ENCODE measurements around the gene ULBP2.
A peak's percentile ranks its signal among the peaks of the same experiment; 100 is the strongest.
"Not testable (repeated sequence)": the region's sequence is repeated elsewhere in the genome, so short reads cannot be mapped to it uniquely, and the experiment has no call there.

Gene ULBP2

GRCh38 chr6:149974394-149974793 is 32.6 kb downstream of the ULBP2 start:
- DNase-seq, result not testable (repeated sequence)

- no peak for DNase-seq
Observed at GRCh38 chr6:149974825-149975224, 33.0 kb downstream of the ULBP2 start.

- DNase-seq, result no peak
Observed at GRCh38 chr6:149975400-149975799, 33.6 kb downstream of the ULBP2 start.

GRCh38 chr6:149977221-149977620 is 35.4 kb downstream of the ULBP2 start:
- no peak for DNase-seq

GRCh38 chr6:149978610-149979009 is 36.8 kb downstream of the ULBP2 start:
- no peak for DNase-seq

DNA sequence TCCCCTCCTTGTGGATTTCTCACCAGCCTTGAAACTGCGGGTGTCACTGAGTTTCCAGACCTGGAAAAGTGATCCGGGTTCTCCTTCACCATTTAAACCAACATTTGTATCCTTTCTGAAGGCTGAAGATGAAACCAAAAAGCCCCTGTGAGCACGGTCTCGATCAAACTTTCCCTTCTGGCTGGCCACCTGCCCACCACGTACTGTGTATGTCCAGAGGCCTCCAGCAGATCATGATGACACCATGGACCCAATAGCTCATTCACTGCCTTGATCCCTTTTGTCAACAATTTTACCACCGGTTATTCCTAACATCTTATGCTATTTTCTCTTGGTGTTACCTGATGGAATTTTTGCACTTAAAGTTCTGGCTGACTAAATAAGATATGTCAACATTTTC is 37.5 kb downstream of the ULBP2 start:
- DNase-seq, result no peak

- DNase-seq, result no peak
Observed at GRCh38 chr6:149983145-149983544, 41.3 kb downstream of the ULBP2 start.

DNA sequence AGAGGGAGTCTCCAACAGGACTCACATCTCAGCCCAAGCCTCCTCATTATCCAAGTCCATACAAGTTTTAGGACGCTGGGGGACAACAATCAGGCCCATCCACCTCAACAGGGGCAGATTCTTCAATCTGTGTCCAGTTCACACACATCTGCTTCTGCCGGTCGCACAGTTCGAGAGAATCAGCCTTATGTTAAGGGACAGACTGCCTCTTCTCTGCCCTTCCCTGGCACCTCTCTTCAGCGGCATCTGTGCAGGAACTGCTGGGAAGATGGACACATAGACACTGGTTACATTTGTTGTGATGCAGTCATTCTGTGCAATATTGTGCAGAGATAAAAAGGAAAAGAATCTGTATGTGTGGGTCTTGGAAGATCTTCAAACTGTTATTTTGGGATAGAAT is 43.0 kb downstream of the ULBP2 start:
- no peak for DNase-seq

DNA sequence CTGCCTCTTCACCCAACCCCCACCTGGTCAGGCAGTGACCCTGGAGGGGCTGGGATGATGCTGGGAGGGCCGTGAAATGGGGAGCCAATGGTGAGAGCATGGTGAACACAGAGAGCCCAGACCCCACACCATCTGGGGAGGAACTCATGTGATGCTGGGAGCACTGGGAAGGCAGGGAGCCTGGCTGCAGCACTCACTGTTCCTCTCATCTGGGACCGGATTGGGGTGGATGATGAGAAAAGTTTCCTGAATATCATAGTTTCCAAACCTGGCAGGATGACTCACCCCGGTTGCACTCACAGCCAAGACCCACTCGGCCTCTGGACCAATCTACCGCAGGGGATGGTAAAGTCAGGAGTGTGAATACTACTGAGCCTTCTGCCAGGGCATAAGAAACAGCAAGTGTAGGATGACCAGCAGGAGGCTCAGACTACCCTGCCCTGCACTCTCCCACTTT is 43.7 kb downstream of the ULBP2 start:
- DNase-seq, result no peak

- no peak for DNase-seq
Observed at GRCh38 chr6:149987602-149988107, 45.8 kb downstream of the ULBP2 start.

GRCh38 chr6:149988550-149989346 is 46.9 kb downstream of the ULBP2 start:
- DNase-seq, result no peak

- DNase-seq, result no peak
Observed at GRCh38 chr6:149990212-149990660, 48.4 kb downstream of the ULBP2 start.

DNA sequence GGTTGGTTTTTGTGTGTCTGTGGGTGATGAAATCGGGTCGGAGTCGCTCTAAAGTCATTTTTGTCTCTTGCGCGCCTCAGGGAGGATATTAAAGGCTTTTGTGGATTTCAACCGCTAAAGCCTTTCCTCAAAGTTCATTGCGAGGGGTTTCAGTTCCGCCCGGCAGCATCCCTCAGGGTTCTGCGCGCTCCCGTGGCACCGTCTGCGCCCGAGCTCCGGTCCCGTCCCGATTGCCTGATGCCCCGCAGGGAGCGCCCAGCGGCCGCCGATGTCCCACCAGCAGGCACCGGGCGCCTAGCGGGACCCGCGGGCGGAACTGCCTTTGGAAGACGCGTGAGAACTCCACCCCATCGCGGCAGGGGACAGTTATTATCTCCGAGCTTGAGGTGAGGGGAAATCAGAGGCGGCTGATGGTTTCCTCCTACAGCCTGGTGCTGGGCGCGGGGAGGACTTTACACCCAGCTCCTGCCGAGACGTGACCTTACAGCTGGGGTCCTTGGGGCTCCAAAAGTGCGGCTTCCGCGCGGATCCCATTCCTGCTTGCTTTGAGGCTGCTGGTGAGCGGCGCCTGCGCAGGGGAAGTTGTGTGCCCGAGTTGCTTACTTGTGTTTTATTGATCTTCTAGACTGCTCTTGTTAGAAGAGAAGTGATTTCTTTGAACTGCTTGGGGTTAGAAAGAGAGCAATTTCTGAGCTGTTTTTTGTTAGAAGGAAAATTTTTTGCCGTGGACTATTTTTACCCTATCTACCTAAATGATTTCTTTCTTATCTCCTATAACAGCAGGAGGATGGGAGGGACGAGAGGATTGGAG is 49.1 kb downstream of the ULBP2 start:
- peak; percentile 50 for DNase-seq

GRCh38 chr6:149991472-149991795 is 49.6 kb downstream of the ULBP2 start:
- not testable (repeated sequence) for DNase-seq

DNA sequence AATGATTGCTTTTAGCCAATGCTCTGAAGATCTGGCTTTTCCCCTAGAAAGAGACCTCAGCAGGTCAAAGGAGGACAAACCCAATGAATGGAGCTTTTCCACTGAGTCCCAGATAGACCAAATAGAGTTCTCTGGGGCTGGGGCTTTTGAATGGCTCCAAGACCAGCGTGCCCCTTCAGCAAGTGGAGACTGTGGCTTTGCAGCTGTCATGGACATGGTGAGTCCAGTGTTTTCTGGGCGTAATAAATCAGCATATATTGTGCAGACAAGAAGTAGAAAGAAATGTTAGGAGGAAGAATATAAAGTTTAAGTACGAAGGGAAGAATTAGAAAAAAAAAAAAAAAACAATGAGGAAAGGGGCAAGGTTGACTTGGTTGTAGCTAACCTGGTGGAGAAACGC is 50.0 kb downstream of the ULBP2 start:
- no peak for DNase-seq

GRCh38 chr6:149995235-149995750 is 53.5 kb downstream of the ULBP2 start:
- no peak for DNase-seq

DNA sequence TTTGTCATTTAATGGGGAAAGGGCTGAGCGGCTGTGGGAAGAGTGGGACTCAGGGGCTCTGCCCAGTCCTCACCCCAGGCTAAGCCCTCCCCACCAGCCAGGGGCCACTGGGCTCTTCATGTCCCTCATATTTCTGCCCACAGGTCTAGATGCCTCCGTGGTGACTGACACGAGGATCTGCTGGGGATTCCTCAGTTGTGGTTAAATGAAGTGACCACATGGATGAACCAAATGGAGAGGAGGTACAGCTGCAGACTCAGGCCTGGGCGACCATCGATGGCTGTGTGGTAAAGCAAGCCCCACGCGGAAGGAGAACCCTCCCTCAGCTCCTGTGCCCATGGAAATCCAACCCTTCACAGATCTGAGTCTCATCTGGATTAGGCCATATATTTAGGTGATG is 54.2 kb downstream of the ULBP2 start:
- DNase-seq, result no peak

All from NCI-H1105 treated with DMSO at 0.1 percent for 48 hours (cell line).